Ishikawa (cell line): Measurements from ENCODE around the gene CHST11.

Experiments
- CEBPB ChIP-seq: IDR thresholded peaks from 2 replicates; pipeline ENCODE4 v1.6.1; 2012
- CREB1 ChIP-seq: IDR thresholded peaks from 2 replicates; pipeline ENCODE4 v1.6.1; 2012; ENCODE audit warnings: low read depth
- EGR1 ChIP-seq: IDR thresholded peaks from 2 replicates; pipeline ENCODE4 v1.6.1; 2012
- EP300 ChIP-seq: IDR thresholded peaks from 2 replicates; pipeline ENCODE4 v1.6.1; 2012; ENCODE audit warnings: borderline replicate concordance
- FOXM1 ChIP-seq: IDR thresholded peaks from 2 replicates; pipeline ENCODE4 v1.6.1; 2012; ENCODE audit warnings: low read depth, borderline replicate concordance
- NFIC ChIP-seq: IDR thresholded peaks from 2 replicates; pipeline ENCODE4 v1.6.1; 2012
- RAD21 ChIP-seq: IDR thresholded peaks from 2 replicates; pipeline ENCODE4 v1.6.1; 2012; ENCODE audit warnings: low read depth
- TAF1 ChIP-seq: IDR thresholded peaks from 2 replicates; pipeline ENCODE4 v1.6.1; 2012; ENCODE audit warnings: low read depth, mild to moderate bottlenecking
- TCF12 ChIP-seq: IDR thresholded peaks from 2 replicates; pipeline ENCODE4 v1.6.1; 2012; ENCODE audit warnings: low read depth
- TEAD4 ChIP-seq: IDR thresholded peaks from 2 replicates; pipeline ENCODE4 v1.6.1; 2012
- USF1 ChIP-seq: IDR thresholded peaks from 2 replicates; pipeline ENCODE4 v1.6.1; 2012
- YY1 ChIP-seq: IDR thresholded peaks from 2 replicates; pipeline ENCODE4 v1.6.1; 2012; ENCODE audit warnings: low read depth
- ZBTB7A ChIP-seq: IDR thresholded peaks from 2 replicates; pipeline ENCODE4 v1.6.1; 2012; ENCODE audit warnings: low read depth
- TF ChIP-seq, protein P1 (sequence below): IDR thresholded peaks from 2 replicates; pipeline ENCODE4 v1.6.1; 2012
- TF ChIP-seq, protein P2 (sequence below): IDR thresholded peaks from 2 replicates; pipeline ENCODE4 v1.6.1; 2012; ENCODE audit warnings: low read depth, mild to moderate bottlenecking

The CHST11 gene

GRCh38 chr12:104448031-104448430, 8.7 kb upstream of the CHST11 start:
- no peak for TF ChIP-seq TCF12
- no peak for TF ChIP-seq RAD21
- TF ChIP-seq USF1 = no peak
- TF ChIP-seq, protein P1, sequence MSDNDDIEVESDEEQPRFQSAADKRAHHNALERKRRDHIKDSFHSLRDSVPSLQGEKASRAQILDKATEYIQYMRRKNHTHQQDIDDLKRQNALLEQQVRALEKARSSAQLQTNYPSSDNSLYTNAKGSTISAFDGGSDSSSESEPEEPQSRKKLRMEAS = no peak
- TF ChIP-seq ZBTB7A = no peak
- TF ChIP-seq, protein P2, sequence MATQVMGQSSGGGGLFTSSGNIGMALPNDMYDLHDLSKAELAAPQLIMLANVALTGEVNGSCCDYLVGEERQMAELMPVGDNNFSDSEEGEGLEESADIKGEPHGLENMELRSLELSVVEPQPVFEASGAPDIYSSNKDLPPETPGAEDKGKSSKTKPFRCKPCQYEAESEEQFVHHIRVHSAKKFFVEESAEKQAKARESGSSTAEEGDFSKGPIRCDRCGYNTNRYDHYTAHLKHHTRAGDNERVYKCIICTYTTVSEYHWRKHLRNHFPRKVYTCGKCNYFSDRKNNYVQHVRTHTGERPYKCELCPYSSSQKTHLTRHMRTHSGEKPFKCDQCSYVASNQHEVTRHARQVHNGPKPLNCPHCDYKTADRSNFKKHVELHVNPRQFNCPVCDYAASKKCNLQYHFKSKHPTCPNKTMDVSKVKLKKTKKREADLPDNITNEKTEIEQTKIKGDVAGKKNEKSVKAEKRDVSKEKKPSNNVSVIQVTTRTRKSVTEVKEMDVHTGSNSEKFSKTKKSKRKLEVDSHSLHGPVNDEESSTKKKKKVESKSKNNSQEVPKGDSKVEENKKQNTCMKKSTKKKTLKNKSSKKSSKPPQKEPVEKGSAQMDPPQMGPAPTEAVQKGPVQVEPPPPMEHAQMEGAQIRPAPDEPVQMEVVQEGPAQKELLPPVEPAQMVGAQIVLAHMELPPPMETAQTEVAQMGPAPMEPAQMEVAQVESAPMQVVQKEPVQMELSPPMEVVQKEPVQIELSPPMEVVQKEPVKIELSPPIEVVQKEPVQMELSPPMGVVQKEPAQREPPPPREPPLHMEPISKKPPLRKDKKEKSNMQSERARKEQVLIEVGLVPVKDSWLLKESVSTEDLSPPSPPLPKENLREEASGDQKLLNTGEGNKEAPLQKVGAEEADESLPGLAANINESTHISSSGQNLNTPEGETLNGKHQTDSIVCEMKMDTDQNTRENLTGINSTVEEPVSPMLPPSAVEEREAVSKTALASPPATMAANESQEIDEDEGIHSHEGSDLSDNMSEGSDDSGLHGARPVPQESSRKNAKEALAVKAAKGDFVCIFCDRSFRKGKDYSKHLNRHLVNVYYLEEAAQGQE = no peak
- TF ChIP-seq TEAD4 = no peak
- no peak for TF ChIP-seq CREB1
- no peak for TF ChIP-seq EGR1
- TF ChIP-seq CEBPB = no peak
- no peak for TF ChIP-seq NFIC
- no peak for TF ChIP-seq YY1
- TF ChIP-seq FOXM1 = no peak
- TF ChIP-seq TAF1 = no peak
- TF ChIP-seq EP300 = no peak

- TF ChIP-seq, protein P2 = no peak
- no peak for TF ChIP-seq YY1
- no peak for TF ChIP-seq EGR1
- TF ChIP-seq EP300 = no peak
- no peak for TF ChIP-seq NFIC
- TF ChIP-seq ZBTB7A = no peak
- TF ChIP-seq CEBPB = no peak
- TF ChIP-seq RAD21 = no peak
- TF ChIP-seq TCF12 = no peak
- no peak for TF ChIP-seq TEAD4
- TF ChIP-seq USF1 = no peak
- TF ChIP-seq FOXM1 = no peak
Observed at GRCh38 chr12:104448451-104448850, 8.3 kb upstream of the CHST11 start.

- no peak for TF ChIP-seq TCF12
- no peak for TF ChIP-seq NFIC
- TF ChIP-seq, protein P2 = no peak
- no peak for TF ChIP-seq EP300
- no peak for TF ChIP-seq TAF1
- no peak for TF ChIP-seq FOXM1
- no peak for TF ChIP-seq USF1
- TF ChIP-seq ZBTB7A = no peak
- TF ChIP-seq YY1 = no peak
- TF ChIP-seq CREB1 = no peak
- TF ChIP-seq EGR1 = no peak
- no peak for TF ChIP-seq TEAD4
- TF ChIP-seq CEBPB = no peak
- TF ChIP-seq, protein P1 = no peak
- no peak for TF ChIP-seq RAD21
Observed at GRCh38 chr12:104450700-104451099, 6.0 kb upstream of the CHST11 start.

- TF ChIP-seq NFIC (no peak), TAF1 (no peak), USF1 (no peak), FOXM1 (no peak), YY1 (no peak), TCF12 (no peak), RAD21 (no peak), ZBTB7A (no peak), TEAD4 (no peak), CREB1 (no peak), EGR1 (no peak), EP300 (no peak), CEBPB (no peak)
- TF ChIP-seq, protein P1 = no peak
- TF ChIP-seq, protein P2 = no peak
Observed at GRCh38 chr12:104452087-104452486, 4.7 kb upstream of the CHST11 start.
